ENCODE measurements around the gene GINS1.

GRCh38 chr20:25376886-25377285 is 30.6 kb upstream of the GINS1 start:
- TF ChIP-seq TAF1 (IDR thresholded peaks at IDR 0.05; ENCODE audit: low read depth, low read length) (no peak), POLR2A (IDR thresholded peaks at IDR 0.05; ENCODE audit: low read depth, low read length) (no peak), POLR2AphosphoS5 (IDR thresholded peaks at IDR 0.05; ENCODE audit: low read depth, low read length) (no peak)

All from GM12891 (cell line).